GM12875 (cell line): ENCODE results near the gene GAS6.

Experiments
- H3K4me3 ChIP-seq: one replicate; pipeline ENCODE4 v1.5.1; 2011; ENCODE audit warnings: low read depth, low read length, control low read depth
- CTCF ChIP-seq: IDR thresholded peaks from 2 replicates; pipeline ENCODE4 v1.5.1; 2011; ENCODE audit warnings: low read depth, mild to moderate bottlenecking, control low read depth, inconsistent platforms, low read length, moderate library complexity, borderline replicate concordance; ENCODE audit not compliant: insufficient read depth

Gene GAS6

DNA sequence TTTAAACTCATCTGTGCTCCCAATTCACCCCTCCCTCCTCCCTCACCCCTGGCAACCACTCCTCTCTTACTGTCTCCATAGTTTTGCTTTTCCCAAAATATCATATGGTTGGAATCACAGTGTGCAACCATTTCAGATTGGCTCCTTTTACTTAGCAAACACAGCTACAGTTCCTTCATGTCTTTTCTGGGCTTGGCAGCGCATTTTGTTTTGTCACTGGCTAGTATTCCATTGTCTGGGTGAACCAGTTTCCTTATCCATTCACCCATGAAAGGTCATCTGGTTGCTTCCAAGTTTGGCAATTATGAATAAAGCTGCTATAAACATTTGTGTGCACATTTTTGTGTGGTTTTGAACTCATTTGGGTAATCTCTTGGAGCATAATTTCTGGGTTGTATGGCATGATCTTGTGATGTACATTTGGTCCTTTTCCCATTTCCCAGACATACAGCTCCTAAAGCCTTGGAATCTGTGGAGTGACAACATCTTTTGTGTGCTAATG lies 23.9 kb upstream of the GAS6 start:
- no peak for TF ChIP-seq CTCF
- H3K4me3 ChIP-seq: no peak overlapping the region

- TF ChIP-seq CTCF: no peak
- no peak overlapping the region for H3K4me3 ChIP-seq
Measured at GRCh38 chr13:113886561-113887112, 22.8 kb upstream of the GAS6 start.

- no peak for TF ChIP-seq CTCF
- H3K4me3 ChIP-seq: no peak overlapping the region
Measured at GRCh38 chr13:113884821-113885220, 20.9 kb upstream of the GAS6 start.

DNA sequence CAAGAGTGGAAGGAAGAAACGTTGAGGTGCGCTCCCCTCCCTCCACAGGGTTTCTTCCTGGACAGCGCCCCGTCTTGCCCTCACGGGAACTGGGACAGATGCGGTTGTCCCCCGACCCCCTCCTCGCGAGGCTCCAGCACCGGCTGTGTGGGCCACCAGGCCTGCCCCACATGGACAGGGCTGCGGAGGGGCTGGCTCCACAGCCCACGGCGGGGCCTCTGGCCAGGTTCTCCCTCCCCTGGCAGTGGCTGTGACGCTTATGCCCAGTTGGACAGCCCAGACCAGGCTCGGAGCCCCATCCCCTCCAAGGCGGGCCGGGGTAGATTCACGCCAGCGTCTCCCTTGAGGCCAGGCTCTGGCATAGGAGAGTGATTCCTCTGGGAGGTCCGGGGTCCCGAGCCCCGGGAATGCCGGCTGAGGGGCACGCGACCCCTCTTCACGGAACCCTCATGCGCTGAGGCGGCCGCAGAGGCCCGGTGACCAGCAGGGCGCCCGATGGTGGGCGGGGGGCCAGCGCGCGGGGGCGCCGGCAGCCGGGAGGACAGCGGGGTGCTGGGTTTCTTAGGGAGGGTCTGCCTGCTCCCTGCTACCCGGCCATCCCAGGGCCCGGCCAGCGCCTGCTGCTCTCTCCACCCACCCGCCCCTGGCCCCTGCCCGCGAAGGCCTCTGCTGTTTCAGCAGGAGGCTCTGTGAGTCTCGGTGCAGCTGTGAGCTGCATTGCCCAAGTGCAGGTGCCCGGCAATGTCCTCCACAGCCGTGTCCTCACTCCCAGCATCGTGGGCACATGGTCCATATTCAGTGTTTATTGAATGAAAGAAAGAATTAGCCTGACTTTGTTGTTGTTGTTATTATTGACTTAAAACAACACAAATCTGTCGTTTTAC lies 20.3 kb upstream of the GAS6 start:
- H3K4me3 ChIP-seq: no peak overlapping the region
- no peak for TF ChIP-seq CTCF

- no peak overlapping the region for H3K4me3 ChIP-seq
- no peak for TF ChIP-seq CTCF
Measured at GRCh38 chr13:113883314-113883811, 19.5 kb upstream of the GAS6 start.

GRCh38 chr13:113882716-113883115 lies 18.8 kb upstream of the GAS6 start:
- no peak overlapping the region for H3K4me3 ChIP-seq
- TF ChIP-seq CTCF: no peak
